ENCODE results near the gene NRXN3.

- TF ChIP-seq CTCF (IDR thresholded peaks at IDR 0.05) (no peak), POLR2AphosphoS5 (IDR thresholded peaks at IDR 0.05; ENCODE audit: low read depth, low read length) (no peak), REST (IDR thresholded peaks at IDR 0.05; ENCODE audit: insufficient read depth in 1 of 2, low read depth in 2 of 2, low read length in 1 of 2) (no peak), SIN3A (IDR thresholded peaks at IDR 0.05; ENCODE audit: borderline replicate concordance, insufficient read depth, low read depth, low read length) (no peak), TCF7L2 (IDR thresholded peaks at IDR 0.05; ENCODE audit: low read depth, low read length) (no peak)
Observed at GRCh38 chr14:78653173-78653572, 483.0 kb downstream of the NRXN3 start.

Data from Panc1 (cell line).